HepG2 (cell line): Measurements from ENCODE around the gene AARS2. TPM values are rescaled to one million over a fixed set of nuclear protein-coding genes. Genes with fewer than 3 reads are reported as not detected.
A peak's percentile ranks its signal among the peaks of the same experiment; 100 is the strongest.

Source experiments
- BORCS8-MEF2B ChIP-seq: sonication (generic); formaldehyde crosslinking; IDR thresholded peaks from 2 replicates; pipeline ENCODE4 v1.8.0; 2022; ENCODE audit warnings: mild to moderate bottlenecking, missing genetic modification reagents
- GLI4 ChIP-seq: sonication (generic); formaldehyde crosslinking; IDR thresholded peaks from 2 replicates; pipeline ENCODE4 v1.5.1; 2020; ENCODE audit warnings: missing genetic modification reagents, mild to moderate bottlenecking, moderate library complexity, borderline replicate concordance
- HMGA1 ChIP-seq: sonication (generic); formaldehyde crosslinking; conservative IDR thresholded peaks from 2 replicates; pipeline ENCODE4 v1.4.0; 2020; ENCODE audit warnings: missing genetic modification reagents
- NFIC ChIP-seq: IDR thresholded peaks from 2 replicates; pipeline ENCODE4 v1.6.1; 2012; ENCODE audit warnings: mild to moderate bottlenecking, low read length, inconsistent platforms
- NR2F1 ChIP-seq, 2 experiments: fragments of 450-650 bp in 1 of 2; formaldehyde crosslinking in 1 of 2; IDR thresholded peaks; 2 replicates each; pipeline versions ENCODE4 v1.5.0 to v1.6.1; 2016 to 2020; ENCODE audit warnings: mild to moderate bottlenecking in 1 of 2, missing compliant biosample characterization in 1 of 2, missing genetic modification reagents in 1 of 2, moderate library complexity in 1 of 2
- REPIN1 ChIP-seq: sonication (generic); formaldehyde crosslinking; IDR thresholded peaks from 2 replicates; pipeline ENCODE4 v1.8.0; 2022; ENCODE audit warnings: missing genetic modification reagents, low read depth, mild to moderate bottlenecking, borderline replicate concordance
- SETDB1 ChIP-seq: sonication (generic); formaldehyde crosslinking; IDR thresholded peaks from 2 replicates; pipeline ENCODE4 v1.5.1; 2020; ENCODE audit warnings: missing genetic modification reagents, mild to moderate bottlenecking, borderline replicate concordance
- SNAPC2 ChIP-seq: sonication (generic); formaldehyde crosslinking; IDR thresholded peaks from 2 replicates; pipeline ENCODE4 v1.8.1; 2022; ENCODE audit warnings: mild to moderate bottlenecking, missing genetic modification reagents
- SP5 ChIP-seq: IDR thresholded peaks from 2 replicates; pipeline ENCODE4 v1.6.1; 2016; ENCODE audit warnings: low read depth, borderline replicate concordance
- TAF15 ChIP-seq: fragments of 200-400 bp; formaldehyde crosslinking; IDR thresholded peaks from one replicate; pipeline ENCODE4 v1.6.1; 2018; ENCODE audit warnings: mild to moderate bottlenecking, low read depth, low read length; ENCODE audit not compliant: poor library complexity, severe bottlenecking
- TBX3 ChIP-seq: fragments of 450-650 bp; IDR thresholded peaks from 2 replicates; pipeline ENCODE4 v1.6.1; 2017; ENCODE audit warnings: antibody characterized with exemption, mild to moderate bottlenecking, inconsistent platforms, borderline replicate concordance
- ZFP36L1 ChIP-seq: sonication (generic); formaldehyde crosslinking; IDR thresholded peaks from 2 replicates; pipeline ENCODE4 v1.8.0; 2022; ENCODE audit warnings: mild to moderate bottlenecking, missing genetic modification reagents, moderate library complexity
- ZNF101 ChIP-seq: sonication (generic); formaldehyde crosslinking; IDR thresholded peaks from 2 replicates; pipeline ENCODE4 v1.4.0; 2020; ENCODE audit warnings: mild to moderate bottlenecking, low read depth, missing genetic modification reagents, borderline replicate concordance
- ZNF121 ChIP-seq: sonication (generic); formaldehyde crosslinking; IDR thresholded peaks from 2 replicates; pipeline ENCODE4 v1.5.0; 2020; ENCODE audit warnings: mild to moderate bottlenecking, missing genetic modification reagents
- ZNF20 ChIP-seq: sonication (generic); formaldehyde crosslinking; IDR thresholded peaks from 2 replicates; pipeline ENCODE4 v1.4.0; 2020; ENCODE audit warnings: mild to moderate bottlenecking, moderate library complexity, missing genetic modification reagents
- ZNF30 ChIP-seq: sonication (generic); formaldehyde crosslinking; IDR thresholded peaks from 2 replicates; pipeline ENCODE4 v1.5.0; 2020; ENCODE audit warnings: mild to moderate bottlenecking, missing genetic modification reagents
- ZNF512B ChIP-seq: sonication (generic); formaldehyde crosslinking; IDR thresholded peaks from 2 replicates; pipeline ENCODE4 v1.5.1; 2020; ENCODE audit warnings: missing genetic modification reagents, mild to moderate bottlenecking, borderline replicate concordance
- ZNF674 ChIP-seq: sonication (generic); formaldehyde crosslinking; IDR thresholded peaks from 2 replicates; pipeline ENCODE4 v1.5.0; 2020; ENCODE audit warnings: low read depth, mild to moderate bottlenecking, missing genetic modification reagents
- polyA plus RNA-seq, 8 experiments: library from polyadenylated mRNA; depleted of rRNA in 3 of 8; stranded (reverse) in 7 of 8; unstranded in 1 of 8; fragments of >200 nt; fragmentation: Illumina TruSeq in 4 of 8; extraction: Trizol in 4 of 8; gene quantifications; 2 replicates each; pipeline versions ENCODE4 v1.2.1 to v1.2.3, GENCODE V29; 2011 to 2016; ENCODE audit warnings: low read depth in 4 of 8, missing spikeins in 1 of 8, mixed read lengths in 1 of 8; ENCODE audit not compliant: insufficient read depth in 1 of 8
- total RNA-seq, 5 experiments: library from RNA; depleted of rRNA; stranded (reverse); fragments of >200 nt; fragmentation: Illumina TruSeq; extraction: Trizol; gene quantifications; 2 replicates each; pipeline ENCODE4 v1.2.3, GENCODE V29; 2016; ENCODE audit warnings: low read depth in 1 of 5
- TF ChIP-seq, protein P1 (sequence below): IDR thresholded peaks from 2 replicates; pipeline ENCODE4 v1.6.1; 2016
- TF ChIP-seq, protein P2 (sequence below): sonication (generic); formaldehyde crosslinking; IDR thresholded peaks from 2 replicates; pipeline ENCODE4 v1.9.0; 2022; ENCODE audit warnings: low read depth, missing genetic modification reagents

AARS2 gene
- total and polyA plus RNA-seq, 2 of the 13 experiments (the other 11 are each of a cell fraction or from before 2014, with no cell fraction given), result 7.5 to 24.1 TPM

GRCh38 chr6:44312901-44313788 is at the start of gene AARS2 (continued):
- no peak for TF ChIP-seq SETDB1 (CRISPR knock-in tag)
- TF ChIP-seq SNAPC2 (CRISPR knock-in tag), result peak; percentile 80; the same call in 1 of the 2 replicates
- no peak for TF ChIP-seq TAF15
- TF ChIP-seq SP5 (CRISPR knock-in tag), result peak; percentile 54; the same call in 1 of the 2 replicates
- TF ChIP-seq ZNF512B (CRISPR knock-in tag), result no peak
- peak in 1 of 2 experiments; percentile 61; a peak in 2 of 4 replicates for TF ChIP-seq NR2F1 (CRISPR knock-in tag; IDR thresholded peaks at IDR 0.05)
- peak; percentile 97 for TF ChIP-seq BORCS8-MEF2B
- peak; percentile 50; the same call in 1 of the 2 replicates for TF ChIP-seq NFIC
- TF ChIP-seq ZNF101 (CRISPR knock-in tag), result no peak
- TF ChIP-seq, protein P1, sequence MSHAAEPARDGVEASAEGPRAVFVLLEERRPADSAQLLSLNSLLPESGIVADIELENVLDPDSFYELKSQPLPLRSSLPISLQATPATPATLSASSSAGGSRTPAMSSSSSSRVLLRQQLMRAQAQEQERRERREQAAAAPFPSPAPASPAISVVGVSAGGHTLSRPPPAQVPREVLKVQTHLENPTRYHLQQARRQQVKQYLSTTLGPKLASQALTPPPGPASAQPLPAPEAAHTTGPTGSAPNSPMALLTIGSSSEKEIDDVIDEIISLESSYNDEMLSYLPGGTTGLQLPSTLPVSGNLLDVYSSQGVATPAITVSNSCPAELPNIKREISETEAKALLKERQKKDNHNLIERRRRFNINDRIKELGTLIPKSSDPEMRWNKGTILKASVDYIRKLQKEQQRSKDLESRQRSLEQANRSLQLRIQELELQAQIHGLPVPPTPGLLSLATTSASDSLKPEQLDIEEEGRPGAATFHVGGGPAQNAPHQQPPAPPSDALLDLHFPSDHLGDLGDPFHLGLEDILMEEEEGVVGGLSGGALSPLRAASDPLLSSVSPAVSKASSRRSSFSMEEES (CRISPR knock-in tag), result peak; percentile 89
- TF ChIP-seq, protein P2, sequence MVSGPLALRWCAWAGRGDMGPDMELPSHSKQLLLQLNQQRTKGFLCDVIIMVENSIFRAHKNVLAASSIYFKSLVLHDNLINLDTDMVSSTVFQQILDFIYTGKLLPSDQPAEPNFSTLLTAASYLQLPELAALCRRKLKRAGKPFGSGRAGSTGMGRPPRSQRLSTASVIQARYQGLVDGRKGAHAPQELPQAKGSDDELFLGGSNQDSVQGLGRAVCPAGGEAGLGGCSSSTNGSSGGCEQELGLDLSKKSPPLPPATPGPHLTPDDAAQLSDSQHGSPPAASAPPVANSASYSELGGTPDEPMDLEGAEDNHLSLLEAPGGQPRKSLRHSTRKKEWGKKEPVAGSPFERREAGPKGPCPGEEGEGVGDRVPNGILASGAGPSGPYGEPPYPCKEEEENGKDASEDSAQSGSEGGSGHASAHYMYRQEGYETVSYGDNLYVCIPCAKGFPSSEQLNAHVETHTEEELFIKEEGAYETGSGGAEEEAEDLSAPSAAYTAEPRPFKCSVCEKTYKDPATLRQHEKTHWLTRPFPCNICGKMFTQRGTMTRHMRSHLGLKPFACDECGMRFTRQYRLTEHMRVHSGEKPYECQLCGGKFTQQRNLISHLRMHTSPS, result no peak
- TF ChIP-seq ZNF20 (CRISPR knock-in tag), result 0 out of 2 replicates have a peak, but pooled peaks have one; percentile 33
- TF ChIP-seq ZNF30 (CRISPR knock-in tag), result peak; percentile 84; the same call in 1 of the 2 replicates
- no peak for TF ChIP-seq HMGA1 (CRISPR knock-in tag)
- TF ChIP-seq GLI4, result no peak; the same call in 1 of the 2 replicates
- TF ChIP-seq ZNF674, result no peak
- peak; percentile 67 for TF ChIP-seq ZNF121
- peak; percentile 100 for TF ChIP-seq REPIN1 (CRISPR knock-in tag)
- TF ChIP-seq ZFP36L1, result peak; percentile 96
- peak; percentile 27; the same call in 1 of the 2 replicates for TF ChIP-seq TBX3
